ENCODE data around the gene ATP2B3. TPM values are rescaled to one million over a fixed set of nuclear protein-coding genes. Genes with fewer than 3 reads are reported as not detected.

ATP2B3 gene
- total RNA-seq, 4 donors from 2014 or later = not detected

DNA sequence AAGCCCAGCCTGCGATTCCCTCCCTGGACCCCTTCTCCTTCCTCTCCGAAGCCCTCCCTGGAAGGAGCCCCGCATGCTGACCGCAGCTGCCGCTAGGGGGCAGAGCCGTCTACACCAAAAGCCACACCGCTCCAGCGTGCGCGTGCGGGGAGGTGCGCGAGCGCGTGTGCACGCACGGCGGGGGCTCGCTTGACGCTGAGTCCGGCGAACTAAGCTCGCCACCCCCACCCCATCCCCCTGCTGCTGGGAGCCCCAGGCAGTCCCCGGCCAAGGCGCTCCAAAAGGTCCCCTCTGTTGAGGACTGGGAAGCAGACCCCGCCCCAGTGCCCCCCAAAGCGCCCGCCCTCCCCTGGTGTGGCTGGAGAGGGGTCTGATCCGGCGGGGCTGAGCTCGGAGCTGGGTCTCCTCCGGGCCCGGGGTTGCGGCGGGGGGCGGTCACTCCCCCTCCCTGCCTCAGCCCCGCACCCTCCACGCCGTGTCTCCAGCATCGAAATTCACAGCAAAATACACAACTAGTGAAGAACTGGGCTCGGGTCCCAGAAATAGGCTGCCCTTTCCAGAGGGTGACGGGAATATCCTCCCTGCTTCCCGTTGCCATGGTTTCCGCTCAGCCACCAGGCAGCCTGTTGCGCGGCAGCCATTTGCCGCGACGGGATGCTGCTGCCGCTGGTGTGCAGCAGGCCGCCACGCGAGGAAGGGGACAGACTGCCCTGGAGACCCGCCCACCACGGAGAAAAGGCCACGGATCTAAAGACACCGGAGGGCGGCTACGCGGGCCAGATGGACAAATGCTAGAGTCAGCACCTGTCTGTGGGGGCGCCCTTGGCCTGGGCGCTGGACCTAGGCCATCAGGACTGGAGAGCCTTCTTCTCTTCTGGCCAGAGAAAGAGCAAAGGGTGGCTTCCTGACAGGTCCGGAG, 92.7 kb downstream of the ATP2B3 start:
- DNase-seq (ENCODE audit: low spot score) (peak; percentile 56), ATAC-seq (ENCODE audit: low FRiP score) (peak; percentile 83)
- TF ChIP-seq, protein P1, sequence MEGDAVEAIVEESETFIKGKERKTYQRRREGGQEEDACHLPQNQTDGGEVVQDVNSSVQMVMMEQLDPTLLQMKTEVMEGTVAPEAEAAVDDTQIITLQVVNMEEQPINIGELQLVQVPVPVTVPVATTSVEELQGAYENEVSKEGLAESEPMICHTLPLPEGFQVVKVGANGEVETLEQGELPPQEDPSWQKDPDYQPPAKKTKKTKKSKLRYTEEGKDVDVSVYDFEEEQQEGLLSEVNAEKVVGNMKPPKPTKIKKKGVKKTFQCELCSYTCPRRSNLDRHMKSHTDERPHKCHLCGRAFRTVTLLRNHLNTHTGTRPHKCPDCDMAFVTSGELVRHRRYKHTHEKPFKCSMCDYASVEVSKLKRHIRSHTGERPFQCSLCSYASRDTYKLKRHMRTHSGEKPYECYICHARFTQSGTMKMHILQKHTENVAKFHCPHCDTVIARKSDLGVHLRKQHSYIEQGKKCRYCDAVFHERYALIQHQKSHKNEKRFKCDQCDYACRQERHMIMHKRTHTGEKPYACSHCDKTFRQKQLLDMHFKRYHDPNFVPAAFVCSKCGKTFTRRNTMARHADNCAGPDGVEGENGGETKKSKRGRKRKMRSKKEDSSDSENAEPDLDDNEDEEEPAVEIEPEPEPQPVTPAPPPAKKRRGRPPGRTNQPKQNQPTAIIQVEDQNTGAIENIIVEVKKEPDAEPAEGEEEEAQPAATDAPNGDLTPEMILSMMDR (IDR thresholded peaks at IDR 0.05) = peak in 1 of 3 donors; percentile 29

DNA sequence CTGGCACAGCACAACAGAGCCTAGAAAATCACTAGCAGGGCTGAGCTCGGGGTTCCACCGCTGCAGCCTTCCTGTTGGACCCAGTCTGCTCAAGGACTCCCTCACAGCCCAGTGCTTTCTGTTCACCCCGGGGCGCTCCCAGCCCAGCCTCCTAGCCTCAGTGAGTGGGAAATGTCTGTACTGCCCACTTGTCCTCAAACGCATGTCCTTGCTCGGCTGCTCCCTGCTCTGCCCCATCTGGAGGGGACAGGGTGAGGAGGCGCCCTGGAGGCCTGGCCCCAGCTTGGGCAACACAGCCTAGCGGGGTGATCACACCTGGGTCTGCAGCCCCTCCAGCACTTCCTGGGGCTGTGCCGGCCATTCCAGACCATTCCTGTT, 93.4 kb downstream of the ATP2B3 start:
- DNase-seq (ENCODE audit: low spot score) (no peak), ATAC-seq (ENCODE audit: low FRiP score) (no peak)
- TF ChIP-seq, protein P1 (IDR thresholded peaks at IDR 0.05) = no peak

DNA sequence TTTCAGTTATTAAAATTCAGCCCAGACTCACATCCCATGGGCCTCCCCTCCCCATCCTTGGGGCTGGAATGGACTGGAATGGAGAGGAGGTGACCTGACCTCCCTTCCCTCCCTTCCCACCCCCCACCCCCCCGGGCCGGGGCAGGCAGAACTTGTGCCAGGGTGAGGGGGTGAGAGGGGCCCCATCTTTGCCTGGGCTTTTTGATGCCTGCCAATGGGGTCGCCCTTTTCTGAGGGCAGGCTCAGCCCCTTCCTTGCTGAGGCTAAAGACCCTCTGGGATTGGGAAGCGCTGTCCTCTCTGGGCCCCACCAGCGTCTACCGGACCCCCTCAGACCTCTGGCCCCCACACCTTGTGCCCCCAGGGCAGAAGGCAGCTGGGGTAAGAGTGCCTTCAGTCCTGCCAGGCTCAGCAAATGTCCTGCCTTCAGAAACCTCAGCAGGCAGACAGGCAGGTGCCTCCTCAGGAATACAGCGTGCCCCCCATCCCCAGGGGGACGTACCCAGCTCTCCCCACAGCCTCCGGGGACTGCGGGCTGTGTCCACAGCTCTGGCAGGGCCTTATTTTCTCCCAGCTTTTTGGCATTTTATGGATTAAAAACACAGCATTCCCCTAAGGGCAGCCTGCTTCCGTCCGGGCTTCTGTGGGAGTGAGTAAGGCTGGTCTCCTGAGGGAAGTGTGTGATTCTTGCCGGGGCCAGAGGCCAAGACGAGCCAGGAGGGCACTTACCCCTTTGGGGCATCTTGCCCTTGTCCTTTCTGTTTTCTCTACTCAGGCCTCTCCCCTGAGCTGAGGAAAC, 94.1 kb downstream of the ATP2B3 start:
- ATAC-seq (ENCODE audit: low FRiP score) (no peak), DNase-seq (ENCODE audit: low spot score) (no peak)
- TF ChIP-seq, protein P1 (IDR thresholded peaks at IDR 0.05) = no peak

DNA sequence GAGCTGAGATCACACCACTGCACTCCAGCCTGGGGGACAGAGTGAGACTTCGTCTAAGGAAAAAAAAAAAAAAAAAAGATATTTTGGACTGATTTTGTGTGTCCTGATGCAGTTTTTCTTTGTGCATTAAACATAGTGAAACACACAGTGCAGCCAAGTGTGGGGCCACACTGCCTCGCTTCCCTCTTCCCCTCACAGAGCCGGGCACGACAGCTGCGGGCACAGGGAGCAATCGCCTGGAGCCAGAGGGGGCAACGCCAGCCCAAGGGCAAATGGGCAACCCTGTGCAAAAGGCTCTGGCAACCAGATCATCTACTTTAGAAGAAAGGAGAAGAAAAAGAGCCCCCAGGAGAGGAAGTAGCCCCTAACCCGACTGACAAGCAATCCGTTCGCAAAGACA, 95.0 kb downstream of the ATP2B3 start:
- TF ChIP-seq, protein P1 (IDR thresholded peaks at IDR 0.05) = no peak
- DNase-seq (ENCODE audit: low spot score) = no peak
- ATAC-seq (ENCODE audit: low FRiP score) = no peak

DNA sequence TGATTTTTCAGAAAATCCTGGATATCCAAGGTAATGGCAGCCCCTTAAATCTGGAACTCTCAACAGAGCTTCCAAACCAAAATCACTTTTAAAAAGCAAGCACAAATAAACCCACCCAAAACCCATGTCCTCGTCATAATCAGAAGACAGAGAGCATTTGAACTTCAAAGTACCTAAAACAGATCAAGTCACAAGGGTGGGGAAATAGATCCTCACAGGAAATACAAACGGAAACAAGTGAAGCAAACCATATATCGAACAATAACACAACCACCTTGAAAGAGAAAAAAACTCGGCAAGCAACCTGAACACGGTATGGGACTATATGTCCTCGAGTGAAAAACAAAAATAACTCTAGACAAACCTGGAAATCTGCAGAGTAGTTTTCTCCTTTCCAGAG, 97.4 kb downstream of the ATP2B3 start:
- TF ChIP-seq, protein P1 (IDR thresholded peaks at IDR 0.05) = no peak
- no peak for DNase-seq (ENCODE audit: low spot score)
- ATAC-seq (ENCODE audit: low FRiP score) = no peak

DNA sequence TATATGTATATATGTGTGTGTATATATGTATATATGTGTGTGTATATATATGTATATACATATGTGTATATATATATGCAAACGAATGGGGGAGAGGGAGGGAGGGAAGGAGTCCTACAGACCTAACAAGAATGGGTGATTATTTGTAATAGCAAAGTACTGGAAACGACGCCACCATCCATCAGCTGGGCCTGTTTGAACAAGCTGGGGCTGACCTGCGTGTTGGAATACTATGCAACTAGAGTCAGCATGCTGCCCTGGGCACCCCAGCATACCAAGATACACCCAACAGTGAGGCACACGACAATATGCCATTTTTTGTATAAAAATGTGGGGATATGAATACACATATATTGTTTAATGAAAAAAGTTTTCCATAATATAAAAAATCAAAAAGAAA, 103.1 kb downstream of the ATP2B3 start:
- DNase-seq (ENCODE audit: low spot score) (no peak), ATAC-seq (ENCODE audit: low FRiP score) (no peak)
- TF ChIP-seq, protein P1 (IDR thresholded peaks at IDR 0.05) = no peak
